Stimulated activated naive CD8-positive, alpha-beta T cell treated with anti-CD3 and anti-CD28 coated beads, Interleukin-15, Interleukin-2, amounts not matched to agents 100 ng/mL and 50 ng/mL, for 24 hours (primary cell): ENCODE results near the gene MRPL58.
"Not testable (repeated sequence)": the region's sequence is repeated elsewhere in the genome, so short reads cannot be mapped to it uniquely, and the experiment has no call there.

Experiments used
- H3K27ac Mint-ChIP-seq: one replicate; pipeline ENCODE4 v1.8.0; 2021; ENCODE audit warnings: mild to moderate bottlenecking, mixed read lengths
- H3K27me3 Mint-ChIP-seq: one replicate; pipeline ENCODE4 v1.8.0; 2021; ENCODE audit warnings: mixed read lengths
- H3K36me3 Mint-ChIP-seq: one replicate; pipeline ENCODE4 v1.8.0; 2021; ENCODE audit warnings: low read depth, mixed read lengths
- H3K4me1 Mint-ChIP-seq: one replicate; pipeline ENCODE4 v1.8.0; 2021; ENCODE audit warnings: low read depth, mixed read lengths
- H3K4me3 Mint-ChIP-seq: one replicate; pipeline ENCODE4 v1.8.0; 2021; ENCODE audit warnings: mild to moderate bottlenecking, mixed read lengths
- H3K9me3 Mint-ChIP-seq: one replicate; pipeline ENCODE4 v1.8.0; 2021; ENCODE audit warnings: mixed read lengths

Gene MRPL58

DNA sequence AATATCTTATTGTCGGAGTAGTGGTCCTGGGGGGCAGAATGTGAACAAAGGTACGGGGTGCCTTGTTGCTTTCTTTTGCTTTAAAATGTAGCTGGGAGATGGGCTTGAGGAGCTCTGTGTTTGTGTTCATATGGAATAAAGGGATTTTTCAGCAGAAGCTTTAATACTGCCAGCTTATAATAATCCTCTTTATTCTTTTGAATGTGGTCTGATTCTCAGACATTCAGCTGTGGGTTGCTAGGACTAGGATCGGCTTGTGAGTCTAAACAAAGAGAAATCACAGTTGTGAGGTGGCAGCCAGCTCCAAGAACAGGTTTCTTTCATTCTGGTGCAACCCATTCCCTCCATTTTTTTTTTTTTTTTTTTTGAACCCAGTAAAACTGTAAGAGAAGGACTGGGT is 7.2 kb downstream of the MRPL58 start:
- H3K4me1 Mint-ChIP-seq: peaks cover 4% of the 10 kb centered on the region
- H3K27me3 Mint-ChIP-seq: no peaks in the 10 kb centered on the region
- no peak overlapping the region for H3K27ac Mint-ChIP-seq
- H3K4me3 Mint-ChIP-seq: no peak overlapping the region
- peaks cover 60% of the 10 kb centered on the region for H3K36me3 Mint-ChIP-seq
- H3K9me3 Mint-ChIP-seq: no peaks in the 10 kb centered on the region

DNA sequence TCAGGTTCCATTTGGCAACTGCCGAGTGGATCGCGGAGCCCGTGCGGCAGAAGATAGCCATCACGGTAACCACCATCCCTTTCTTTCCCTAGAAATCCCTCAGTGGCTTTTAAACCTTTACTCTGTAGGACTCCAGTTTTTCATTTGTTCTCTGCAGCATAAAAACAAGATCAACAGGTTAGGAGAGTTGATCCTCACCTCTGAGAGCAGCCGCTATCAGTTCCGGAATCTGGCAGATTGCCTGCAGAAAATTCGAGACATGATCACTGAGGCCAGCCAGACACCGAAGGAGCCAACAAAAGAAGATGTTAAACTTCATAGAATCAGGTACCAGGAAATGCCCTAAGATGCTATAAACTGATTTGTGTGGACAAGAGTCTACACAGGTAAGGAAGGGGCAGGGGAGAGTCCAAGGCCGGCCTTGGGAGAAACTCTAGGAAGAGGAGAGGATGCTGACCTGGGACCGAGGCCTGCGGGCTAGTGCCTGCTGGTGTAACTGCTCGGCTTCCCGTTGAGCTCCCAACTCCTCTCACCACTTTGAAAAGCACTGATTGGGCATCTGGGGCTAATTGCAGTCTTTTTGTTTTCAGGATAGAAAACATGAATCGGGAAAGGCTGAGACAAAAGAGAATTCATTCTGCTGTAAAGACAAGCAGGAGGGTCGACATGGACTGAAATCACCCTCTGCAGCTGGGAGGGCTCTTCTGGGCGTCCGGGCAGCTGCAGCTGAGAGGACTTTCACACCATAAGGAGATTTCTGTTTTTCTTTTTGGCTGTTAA is 8.1 kb downstream of the MRPL58 start:
- Mint-ChIP-seq H3K36me3 (peaks cover 62% of the 10 kb centered on the region), H3K4me3 (no peak overlapping the region), H3K9me3 (no peaks in the 10 kb centered on the region), H3K27me3 (no peaks in the 10 kb centered on the region), H3K27ac (no peak overlapping the region), H3K4me1 (peaks cover 9% of the 10 kb centered on the region)

DNA sequence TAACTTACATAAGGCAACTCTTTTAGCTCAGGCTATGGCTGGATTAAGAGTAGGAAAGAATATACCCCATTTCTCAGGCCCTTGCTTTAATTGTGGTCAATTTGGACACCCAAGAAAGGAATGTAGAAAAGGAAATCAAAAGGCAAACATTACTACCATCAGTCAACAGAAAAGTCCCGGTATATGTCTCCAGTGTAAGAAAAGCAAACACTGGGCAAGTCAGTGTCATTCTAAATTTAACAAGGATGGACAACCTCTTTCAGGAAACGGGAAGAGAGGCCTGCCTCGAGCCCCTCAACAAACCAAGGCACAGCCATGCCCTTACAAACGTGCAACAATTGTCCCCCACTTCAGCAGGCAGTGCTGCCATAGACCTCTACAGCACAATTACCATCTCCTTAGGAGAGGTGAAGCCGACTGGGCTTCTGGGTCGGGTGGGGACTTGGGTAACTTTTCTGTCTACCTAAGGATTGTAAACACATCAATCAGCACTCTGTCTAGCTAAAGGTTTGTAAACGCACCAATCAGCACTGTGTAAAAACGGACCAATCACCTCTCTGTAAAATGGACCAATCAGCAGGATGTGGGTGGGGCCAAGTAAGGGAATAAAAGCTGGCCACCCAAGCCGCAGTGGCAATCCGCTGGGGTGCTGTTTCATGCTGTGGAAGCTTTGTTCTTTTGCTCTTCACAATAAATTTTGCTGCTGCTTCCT is 12.4 kb downstream of the MRPL58 start:
- H3K4me3 Mint-ChIP-seq: peak overlapping the region; percentile 26
- peaks cover 39% of the 10 kb centered on the region for H3K36me3 Mint-ChIP-seq
- H3K27me3 Mint-ChIP-seq: no peaks in the 10 kb centered on the region
- no peaks in the 10 kb centered on the region for H3K9me3 Mint-ChIP-seq
- H3K4me1 Mint-ChIP-seq: peaks cover 11% of the 10 kb centered on the region
- no peak overlapping the region for H3K27ac Mint-ChIP-seq

DNA sequence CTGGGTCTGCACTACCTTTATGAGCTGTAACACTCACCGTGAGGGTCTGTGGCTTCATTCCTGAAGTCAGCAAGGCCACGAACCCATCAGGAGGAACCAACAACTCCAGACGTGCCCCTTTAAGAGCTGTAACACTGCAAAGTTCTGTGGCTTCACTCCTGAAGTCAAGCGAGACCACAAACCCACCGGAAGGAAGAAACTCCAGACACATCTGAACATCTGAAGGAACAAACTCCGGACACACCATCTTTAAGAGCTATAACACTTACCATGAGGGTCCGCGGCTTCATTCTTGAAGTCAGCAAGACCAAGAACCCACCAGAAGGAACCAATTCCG is 12.9 kb downstream of the MRPL58 start:
- H3K27ac Mint-ChIP-seq, H3K9me3 Mint-ChIP-seq, H3K27me3 Mint-ChIP-seq: not testable (repeated sequence)
- peak overlapping the region; percentile 26 for H3K4me3 Mint-ChIP-seq
- H3K36me3 Mint-ChIP-seq: peaks cover 34% of the 10 kb centered on the region
- H3K4me1 Mint-ChIP-seq: peaks cover 11% of the 10 kb centered on the region

DNA sequence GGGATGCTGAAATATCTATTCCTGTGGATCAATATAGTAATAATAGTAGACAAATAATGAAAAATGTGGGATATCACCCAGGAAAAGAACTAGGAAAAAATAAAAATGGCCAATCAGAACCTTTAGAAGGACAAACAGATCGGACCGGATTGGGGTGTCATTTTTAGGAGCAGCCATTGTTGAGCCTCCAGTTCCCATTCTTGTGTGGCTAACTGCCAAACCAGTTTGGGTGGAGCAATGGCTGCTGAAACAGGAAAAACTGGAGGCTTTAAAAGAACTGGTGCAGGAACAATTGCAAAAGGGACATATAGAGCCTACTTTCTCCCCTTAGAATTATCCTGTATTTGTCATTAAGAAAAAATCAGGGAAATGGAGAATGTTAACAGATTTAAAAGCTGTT is 14.2 kb downstream of the MRPL58 start:
- H3K27me3 Mint-ChIP-seq, H3K4me3 Mint-ChIP-seq, H3K9me3 Mint-ChIP-seq, H3K27ac Mint-ChIP-seq: not testable (repeated sequence)
- Mint-ChIP-seq H3K4me1 (peaks cover 17% of the 10 kb centered on the region), H3K36me3 (peaks cover 21% of the 10 kb centered on the region)

DNA sequence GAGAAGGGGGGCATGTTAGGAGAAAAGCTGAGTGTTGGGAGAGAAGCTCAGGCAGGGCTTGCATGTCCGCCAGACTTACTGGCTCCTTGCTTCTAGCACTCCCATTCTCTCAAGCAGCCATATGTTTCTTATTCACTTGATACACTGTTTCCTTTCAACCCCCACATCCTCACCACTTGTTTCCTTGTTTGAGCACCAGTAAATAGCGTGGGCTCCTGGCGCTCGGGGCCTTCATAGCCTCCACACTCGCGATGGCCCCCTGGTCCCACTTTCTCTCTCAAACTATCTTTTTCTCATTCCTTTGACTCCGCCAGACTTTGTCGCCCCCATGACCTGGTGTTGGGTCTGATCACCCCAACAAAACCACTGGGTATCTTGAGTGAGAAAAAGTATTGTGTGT is 17.7 kb downstream of the MRPL58 start:
- Mint-ChIP-seq H3K4me1 (peaks cover 39% of the 10 kb centered on the region), H3K27me3 (peaks cover 5% of the 10 kb centered on the region), H3K36me3 (peaks cover 10% of the 10 kb centered on the region), H3K4me3 (no peak overlapping the region), H3K9me3 (peaks cover 5% of the 10 kb centered on the region), H3K27ac (no peak overlapping the region)

DNA sequence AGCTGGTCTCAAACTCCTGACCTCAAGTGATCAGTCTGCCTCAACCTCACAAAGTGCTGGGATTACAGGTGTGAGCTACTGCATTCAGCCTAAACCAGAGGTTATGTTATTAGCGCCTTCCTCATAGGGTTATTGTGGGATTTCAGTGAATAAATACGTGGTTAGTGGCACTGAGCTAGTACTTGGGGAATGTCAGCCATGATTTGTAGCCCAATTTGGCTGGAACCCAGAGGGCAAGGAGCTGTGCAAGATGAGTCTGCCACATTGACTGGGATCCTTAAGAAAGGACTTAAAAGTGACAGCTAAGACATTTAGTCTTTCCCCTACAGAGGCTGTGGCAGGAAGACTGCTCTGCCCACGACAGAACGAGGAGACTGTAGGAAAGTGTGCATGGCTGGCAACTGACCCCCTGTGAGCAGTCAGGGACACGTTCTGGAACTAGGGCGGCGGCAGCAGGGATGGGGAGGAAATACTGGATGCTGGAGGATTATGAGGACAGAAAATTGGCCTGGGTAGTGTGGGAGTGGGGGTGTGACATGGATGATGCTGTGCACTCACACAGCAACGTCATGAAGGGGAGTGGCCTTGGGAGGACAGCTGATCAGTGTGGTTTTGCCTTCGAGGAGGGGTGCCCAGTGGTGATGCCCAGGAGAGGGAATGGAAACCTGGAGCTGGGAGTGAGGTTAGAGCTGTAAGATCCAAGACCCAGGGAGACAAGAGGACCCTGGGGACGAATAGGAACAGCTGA is 19.7 kb downstream of the MRPL58 start:
- Mint-ChIP-seq H3K27ac (peak overlapping the region; percentile 1), H3K36me3 (peaks cover 5% of the 10 kb centered on the region), H3K27me3 (peaks cover 5% of the 10 kb centered on the region), H3K9me3 (peaks cover 5% of the 10 kb centered on the region), H3K4me3 (peak overlapping the region; percentile 96), H3K4me1 (peaks cover 54% of the 10 kb centered on the region)

DNA sequence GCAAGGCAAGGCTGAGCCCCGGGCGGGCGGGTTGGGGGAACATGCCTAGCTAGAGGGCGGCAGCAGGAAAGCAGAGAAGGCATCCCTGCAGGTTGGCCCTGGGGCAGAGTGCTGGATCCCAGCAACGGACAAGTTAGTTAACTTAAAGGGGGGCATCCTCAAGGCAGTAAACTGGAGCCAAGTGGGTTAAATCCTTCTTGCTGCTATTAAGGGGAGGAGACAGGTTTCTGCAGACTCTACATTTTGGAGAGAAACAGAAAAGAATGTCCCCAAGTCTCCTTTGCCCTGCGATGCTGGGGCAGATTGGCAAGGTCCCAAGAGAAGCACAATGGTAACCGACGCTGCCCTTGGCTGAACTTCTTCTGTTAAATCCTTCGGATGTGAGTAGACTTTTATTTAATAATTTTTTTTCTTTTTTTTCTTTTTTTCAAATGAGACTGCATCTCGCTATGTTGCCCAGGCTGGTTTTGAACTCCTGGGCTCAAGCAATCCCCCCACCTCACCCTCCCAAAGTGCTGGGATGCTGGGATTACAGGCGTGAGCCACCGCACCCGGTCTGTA is 20.3 kb downstream of the MRPL58 start:
- H3K27ac Mint-ChIP-seq: no peak overlapping the region

DNA sequence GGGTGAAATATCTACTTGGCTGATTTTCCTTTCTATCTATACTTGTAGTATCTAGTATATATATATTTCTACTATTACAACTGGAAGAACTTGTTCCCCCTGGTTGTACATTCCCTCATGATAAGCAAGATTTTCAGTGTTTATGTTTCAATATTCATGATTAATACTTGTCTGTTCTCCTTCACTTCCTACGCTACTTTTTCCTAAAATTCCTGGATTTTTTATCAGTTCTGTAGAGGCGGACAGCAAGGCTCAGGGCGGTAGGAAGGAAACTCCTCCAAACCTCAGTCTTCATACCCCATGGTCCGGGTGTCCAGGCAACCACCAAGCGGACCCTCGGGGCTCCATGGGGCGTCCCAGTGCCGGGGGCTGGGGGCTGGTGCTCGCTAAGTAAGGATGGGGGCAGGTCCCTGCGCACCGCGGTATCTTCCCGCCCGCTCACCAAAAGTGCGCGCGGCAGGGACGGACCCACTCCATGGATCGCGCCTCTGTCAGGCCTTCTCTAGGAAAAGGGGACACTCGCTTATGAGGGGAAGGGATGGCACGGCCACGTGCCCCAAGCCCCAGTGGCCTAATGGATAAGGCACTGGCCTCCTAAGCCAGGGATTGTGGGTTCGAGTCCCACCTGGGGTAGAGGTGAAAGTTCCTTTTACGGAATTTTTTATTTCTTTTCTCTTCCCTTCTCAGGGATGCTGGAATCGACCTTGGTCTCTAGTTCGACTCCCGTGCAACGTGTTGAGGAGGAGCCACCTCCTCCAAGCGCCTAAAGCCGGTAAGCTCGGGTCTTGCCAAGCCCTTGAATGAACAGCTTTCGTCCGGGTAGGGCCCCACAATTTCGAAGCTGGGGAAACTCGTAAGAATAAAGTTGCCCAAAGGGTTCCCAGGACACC is 21.1 kb downstream of the MRPL58 start:
- Mint-ChIP-seq H3K4me1 (peaks cover 59% of the 10 kb centered on the region), H3K9me3 (peaks cover 5% of the 10 kb centered on the region), H3K27me3 (peaks cover 5% of the 10 kb centered on the region), H3K4me3 (peak overlapping the region; percentile 96), H3K36me3 (peaks cover 10% of the 10 kb centered on the region), H3K27ac (peak overlapping the region; percentile 97)

More for the DNA sequence above, 20.3 kb downstream of the MRPL58 start:
- H3K4me3 Mint-ChIP-seq: peak overlapping the region; percentile 96
- peaks cover 5% of the 10 kb centered on the region for H3K27me3 Mint-ChIP-seq
- H3K9me3 Mint-ChIP-seq: peaks cover 5% of the 10 kb centered on the region
- peaks cover 59% of the 10 kb centered on the region for H3K4me1 Mint-ChIP-seq
- H3K36me3 Mint-ChIP-seq: peaks cover 10% of the 10 kb centered on the region

DNA sequence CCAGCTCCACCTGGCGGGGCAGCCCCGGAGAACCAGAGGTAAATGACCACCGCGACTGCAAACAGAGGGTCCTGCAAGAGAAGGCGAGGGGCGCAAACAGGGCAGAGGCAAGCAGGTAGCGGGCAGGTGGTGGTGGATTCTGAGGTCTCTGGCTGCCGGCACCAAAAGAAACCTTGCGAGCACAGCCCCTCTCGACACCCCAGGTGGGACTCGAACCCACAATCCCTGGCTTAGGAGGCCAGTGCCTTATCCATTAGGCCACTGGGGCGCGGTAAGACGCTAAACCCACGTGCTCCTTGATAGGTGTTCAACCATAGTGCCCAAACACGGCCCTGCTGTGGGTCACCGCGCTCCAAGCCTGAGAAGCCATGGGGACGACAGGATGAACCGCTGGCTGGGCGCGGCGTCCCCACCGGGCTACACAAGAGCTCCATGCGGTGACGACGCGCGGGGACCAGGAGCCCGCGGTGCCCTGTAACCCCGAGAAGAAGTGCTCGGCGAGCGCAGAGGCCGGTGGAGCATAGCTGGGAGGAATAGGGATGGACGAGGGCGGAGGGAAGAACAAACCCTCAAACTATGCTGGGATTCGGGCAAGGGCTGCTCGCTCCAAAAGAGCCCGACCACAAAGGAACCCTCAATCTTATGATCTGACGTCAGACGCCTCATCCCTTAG is 21.9 kb downstream of the MRPL58 start:
- Mint-ChIP-seq H3K36me3 (peaks cover 14% of the 10 kb centered on the region), H3K9me3 (peaks cover 5% of the 10 kb centered on the region), H3K27ac (peak overlapping the region; percentile 97), H3K27me3 (peaks cover 5% of the 10 kb centered on the region), H3K4me1 (peaks cover 63% of the 10 kb centered on the region), H3K4me3 (peak overlapping the region; percentile 96)

DNA sequence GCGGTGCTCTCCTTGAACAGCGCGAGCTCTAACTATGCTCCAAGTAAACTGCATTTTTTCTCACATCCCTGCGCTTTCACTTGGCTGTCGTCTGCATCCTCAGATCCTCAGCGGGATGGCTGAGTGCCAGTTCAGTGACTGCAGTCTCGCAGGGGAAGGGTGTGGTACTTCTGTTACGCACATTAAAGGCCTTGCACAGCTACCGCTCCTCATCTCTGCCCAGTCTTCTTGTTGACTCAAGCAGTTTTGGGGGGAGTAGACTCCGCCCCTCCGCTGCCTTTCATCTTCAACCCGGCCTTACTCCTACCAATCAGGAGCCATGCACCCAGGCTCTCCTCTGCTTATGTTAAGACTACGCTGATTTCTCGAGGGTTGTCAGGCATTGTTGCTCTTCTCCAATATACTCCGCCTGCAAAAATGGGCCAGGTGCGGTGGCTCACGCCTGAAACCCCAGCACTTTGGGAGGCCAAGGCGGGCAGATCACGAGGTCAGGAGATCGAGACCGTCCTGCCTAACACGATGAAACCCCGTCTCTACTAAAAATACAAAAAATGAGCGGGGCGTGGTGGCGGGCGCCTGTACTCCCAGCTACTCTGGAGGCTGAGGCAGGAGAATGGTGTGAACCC is 24.3 kb downstream of the MRPL58 start:
- peaks cover 34% of the 10 kb centered on the region for H3K36me3 Mint-ChIP-seq
- H3K27me3 Mint-ChIP-seq: peaks cover 5% of the 10 kb centered on the region
- H3K27ac Mint-ChIP-seq: peak overlapping the region; percentile 60
- H3K9me3 Mint-ChIP-seq: no peaks in the 10 kb centered on the region
- H3K4me1 Mint-ChIP-seq: peaks cover 57% of the 10 kb centered on the region
- H3K4me3 Mint-ChIP-seq: peak overlapping the region; percentile 63

DNA sequence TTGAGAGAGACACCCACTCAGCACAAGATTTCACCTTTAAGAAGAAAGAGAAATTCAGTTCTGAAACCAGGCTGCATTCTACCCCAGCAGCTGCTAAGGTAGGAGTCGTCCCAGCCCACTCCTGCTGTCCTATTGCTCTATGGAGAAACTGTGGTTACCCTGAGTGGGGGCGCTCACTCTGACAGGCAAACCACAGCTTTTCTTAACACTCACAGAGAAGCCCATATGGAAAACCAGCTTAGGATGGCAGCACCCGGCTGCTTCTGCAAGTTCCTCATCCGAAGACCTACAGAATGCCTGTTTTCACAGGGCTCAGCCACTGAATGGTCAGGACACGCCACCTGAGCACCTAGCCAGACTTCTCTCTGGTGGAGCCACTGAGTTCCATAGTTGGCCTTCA is 26.8 kb downstream of the MRPL58 start:
- peaks cover 41% of the 10 kb centered on the region for H3K36me3 Mint-ChIP-seq
- H3K27ac Mint-ChIP-seq: no peak overlapping the region
- peaks cover 38% of the 10 kb centered on the region for H3K4me1 Mint-ChIP-seq
- no peak overlapping the region for H3K4me3 Mint-ChIP-seq
- no peaks in the 10 kb centered on the region for H3K9me3 Mint-ChIP-seq
- peaks cover 5% of the 10 kb centered on the region for H3K27me3 Mint-ChIP-seq

DNA sequence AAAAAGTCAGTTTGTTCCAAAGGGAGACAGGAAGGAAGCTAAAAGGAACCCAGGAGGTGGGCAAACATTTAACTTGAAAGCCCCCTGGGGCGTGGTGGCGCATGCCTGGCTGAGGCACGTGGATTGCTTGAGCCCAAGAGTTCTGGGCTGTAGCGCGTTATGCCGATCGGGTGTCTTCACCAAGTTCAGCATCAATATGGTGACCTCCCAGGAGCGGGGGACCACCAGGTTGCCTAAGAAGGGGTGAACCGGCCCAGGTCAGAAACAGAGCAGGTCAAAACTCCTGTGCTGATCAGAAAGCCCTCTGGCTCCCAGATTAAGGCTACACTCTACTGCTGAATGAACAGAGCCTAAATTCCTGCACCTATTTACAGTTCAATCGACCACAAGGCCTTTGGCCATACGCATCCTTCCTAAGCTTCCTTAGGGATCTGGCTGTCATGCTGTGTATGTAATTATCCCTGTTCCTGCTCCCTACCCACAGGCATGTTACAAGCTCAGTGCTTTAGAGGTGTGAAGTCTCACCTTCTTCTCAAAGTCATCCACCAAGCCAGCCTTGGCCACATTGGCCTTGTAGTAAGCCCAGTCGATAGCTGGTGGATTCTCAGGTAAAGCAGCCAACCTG is 29.3 kb downstream of the MRPL58 start:
- no peak overlapping the region for H3K4me3 Mint-ChIP-seq
- no peak overlapping the region for H3K27ac Mint-ChIP-seq
- H3K9me3 Mint-ChIP-seq: no peaks in the 10 kb centered on the region
- peaks cover 36% of the 10 kb centered on the region for H3K36me3 Mint-ChIP-seq
- no peaks in the 10 kb centered on the region for H3K27me3 Mint-ChIP-seq
- H3K4me1 Mint-ChIP-seq: peaks cover 34% of the 10 kb centered on the region
